ENCODE results near the gene PLXNA3. TPM values are rescaled to one million over a fixed set of nuclear protein-coding genes. Genes with fewer than 3 reads are reported as not detected.

Gene PLXNA3
- polyA plus RNA-seq, 2 donors, result 4.3 to 19.0 TPM

- Histone ChIP-seq H3K9me3 (ENCODE audit: control insufficient read depth in 2 of 2, insufficient read depth in 1 of 2, low read depth in 1 of 2, low read length in 1 of 2) (peaks cover 0 to 6% of the 10 kb centered on the region in 2 donors), H3K4me1 (ENCODE audit: control insufficient read depth in 2 of 2, insufficient read depth in 2 of 2, low read length in 1 of 2) (no peaks in the 10 kb centered on the region), H3K4me3 (ENCODE audit: low read depth in 1 of 2, low read length in 2 of 2) (no peak overlapping the region), H3K27ac (ENCODE audit: low read depth in 2 of 2, low read length in 1 of 2) (no peak overlapping the region), H3K36me3 (ENCODE audit: control insufficient read depth in 2 of 2, insufficient read depth in 2 of 2, low read length in 1 of 2) (peaks cover 0 to 65% of the 10 kb centered on the region in 2 donors), H3K27me3 (ENCODE audit: control insufficient read depth in 1 of 2, insufficient read depth in 2 of 2, low read length in 2 of 2) (no peaks in the 10 kb centered on the region)
- WGBS, 2 donors, result 92 to 93% methylated on average over 27 to 32 of the region's 32 CpGs
Measured at GRCh38 chrX:154466036-154466435, 8.0 kb downstream of the PLXNA3 start.

- Histone ChIP-seq H3K4me1 (ENCODE audit: control insufficient read depth in 2 of 2, insufficient read depth in 2 of 2, low read length in 1 of 2) (no peaks in the 10 kb centered on the region), H3K36me3 (ENCODE audit: control insufficient read depth in 2 of 2, insufficient read depth in 2 of 2, low read length in 1 of 2) (peaks cover 0 to 64% of the 10 kb centered on the region in 2 donors), H3K27me3 (ENCODE audit: control insufficient read depth in 1 of 2, insufficient read depth in 2 of 2, low read length in 2 of 2) (no peaks in the 10 kb centered on the region), H3K9me3 (ENCODE audit: control insufficient read depth in 2 of 2, insufficient read depth in 1 of 2, low read depth in 1 of 2, low read length in 1 of 2) (peaks cover 0 to 2% of the 10 kb centered on the region in 2 donors), H3K4me3 (ENCODE audit: low read depth in 1 of 2, low read length in 2 of 2) (no peak overlapping the region), H3K27ac (ENCODE audit: low read depth in 2 of 2, low read length in 1 of 2) (no peak overlapping the region)
- 94 to 97% methylated on average over 15 of the region's 15 CpGs for WGBS, 2 donors
Measured at GRCh38 chrX:154466907-154467306, 8.8 kb downstream of the PLXNA3 start.

GRCh38 chrX:154467556-154467955, 9.5 kb downstream of the PLXNA3 start:
- Histone ChIP-seq H3K27ac (ENCODE audit: low read depth in 2 of 2, low read length in 1 of 2) (no peak overlapping the region), H3K27me3 (ENCODE audit: control insufficient read depth in 1 of 2, insufficient read depth in 2 of 2, low read length in 2 of 2) (no peaks in the 10 kb centered on the region), H3K4me1 (ENCODE audit: control insufficient read depth in 2 of 2, insufficient read depth in 2 of 2, low read length in 1 of 2) (no peaks in the 10 kb centered on the region), H3K36me3 (ENCODE audit: control insufficient read depth in 2 of 2, insufficient read depth in 2 of 2, low read length in 1 of 2) (peaks cover 0 to 60% of the 10 kb centered on the region in 2 donors), H3K9me3 (ENCODE audit: control insufficient read depth in 2 of 2, insufficient read depth in 1 of 2, low read depth in 1 of 2, low read length in 1 of 2) (peaks cover 0 to 2% of the 10 kb centered on the region in 2 donors), H3K4me3 (ENCODE audit: low read depth in 1 of 2, low read length in 2 of 2) (no peak overlapping the region)
- 95 to 96% methylated on average over 11 to 21 of the region's 21 CpGs for WGBS, 2 donors

- Histone ChIP-seq H3K4me3 (ENCODE audit: low read depth in 1 of 2, low read length in 2 of 2) (no peak overlapping the region), H3K36me3 (ENCODE audit: control insufficient read depth in 2 of 2, insufficient read depth in 2 of 2, low read length in 1 of 2) (peaks cover 0 to 56% of the 10 kb centered on the region in 2 donors), H3K4me1 (ENCODE audit: control insufficient read depth in 2 of 2, insufficient read depth in 2 of 2, low read length in 1 of 2) (no peaks in the 10 kb centered on the region), H3K27me3 (ENCODE audit: control insufficient read depth in 1 of 2, insufficient read depth in 2 of 2, low read length in 2 of 2) (no peaks in the 10 kb centered on the region), H3K27ac (ENCODE audit: low read depth in 2 of 2, low read length in 1 of 2) (no peak overlapping the region), H3K9me3 (ENCODE audit: control insufficient read depth in 2 of 2, insufficient read depth in 1 of 2, low read depth in 1 of 2, low read length in 1 of 2) (peaks cover 0 to 2% of the 10 kb centered on the region in 2 donors)
- WGBS, 2 donors, result 85 to 93% methylated on average over 22 to 23 of the region's 23 CpGs
Measured at GRCh38 chrX:154468217-154468616, 10.1 kb downstream of the PLXNA3 start.

GRCh38 chrX:154469114-154469513, 11.0 kb downstream of the PLXNA3 start:
- H3K4me3 ChIP-seq (ENCODE audit: low read depth in 1 of 2, low read length in 2 of 2), result no peak overlapping the region
- no peaks in the 10 kb centered on the region for H3K4me1 ChIP-seq (ENCODE audit: control insufficient read depth in 2 of 2, insufficient read depth in 2 of 2, low read length in 1 of 2)
- H3K9me3 ChIP-seq (ENCODE audit: control insufficient read depth in 2 of 2, insufficient read depth in 1 of 2, low read depth in 1 of 2, low read length in 1 of 2), result no peaks in the 10 kb centered on the region
- H3K27me3 ChIP-seq (ENCODE audit: control insufficient read depth in 1 of 2, insufficient read depth in 2 of 2, low read length in 2 of 2), result no peaks in the 10 kb centered on the region
- H3K36me3 ChIP-seq (ENCODE audit: control insufficient read depth in 2 of 2, insufficient read depth in 2 of 2, low read length in 1 of 2), result peaks cover 0 to 54% of the 10 kb centered on the region in 2 donors
- no peak overlapping the region for H3K27ac ChIP-seq (ENCODE audit: low read depth in 2 of 2, low read length in 1 of 2)
- 86 to 91% methylated on average over 9 of the region's 9 CpGs for WGBS, 2 donors

- no peak overlapping the region for H3K27ac ChIP-seq (ENCODE audit: low read depth in 2 of 2, low read length in 1 of 2)
- peaks cover 0 to 50% of the 10 kb centered on the region in 2 donors for H3K36me3 ChIP-seq (ENCODE audit: control insufficient read depth in 2 of 2, insufficient read depth in 2 of 2, low read length in 1 of 2)
- no peaks in the 10 kb centered on the region for H3K27me3 ChIP-seq (ENCODE audit: control insufficient read depth in 1 of 2, insufficient read depth in 2 of 2, low read length in 2 of 2)
- H3K9me3 ChIP-seq (ENCODE audit: control insufficient read depth in 2 of 2, insufficient read depth in 1 of 2, low read depth in 1 of 2, low read length in 1 of 2), result no peaks in the 10 kb centered on the region
- H3K4me1 ChIP-seq (ENCODE audit: control insufficient read depth in 2 of 2, insufficient read depth in 2 of 2, low read length in 1 of 2), result no peaks in the 10 kb centered on the region
- no peak overlapping the region for H3K4me3 ChIP-seq (ENCODE audit: low read depth in 1 of 2, low read length in 2 of 2)
- WGBS, 2 donors, result 92 to 94% methylated on average over 18 of the region's 18 CpGs
Measured at GRCh38 chrX:154469880-154470279, 11.8 kb downstream of the PLXNA3 start.

GRCh38 chrX:154470434-154470833, 12.4 kb downstream of the PLXNA3 start:
- Histone ChIP-seq H3K4me3 (ENCODE audit: low read depth in 1 of 2, low read length in 2 of 2) (no peak overlapping the region), H3K36me3 (ENCODE audit: control insufficient read depth in 2 of 2, insufficient read depth in 2 of 2, low read length in 1 of 2) (peaks cover 0 to 46% of the 10 kb centered on the region in 2 donors), H3K27ac (ENCODE audit: low read depth in 2 of 2, low read length in 1 of 2) (no peak overlapping the region), H3K4me1 (ENCODE audit: control insufficient read depth in 2 of 2, insufficient read depth in 2 of 2, low read length in 1 of 2) (no peaks in the 10 kb centered on the region), H3K9me3 (ENCODE audit: control insufficient read depth in 2 of 2, insufficient read depth in 1 of 2, low read depth in 1 of 2, low read length in 1 of 2) (no peaks in the 10 kb centered on the region), H3K27me3 (ENCODE audit: control insufficient read depth in 1 of 2, insufficient read depth in 2 of 2, low read length in 2 of 2) (no peaks in the 10 kb centered on the region)
- WGBS, 2 donors, result 90 to 91% methylated on average over 14 of the region's 14 CpGs

- WGBS, 2 donors, result 87 to 90% methylated on average over 22 to 23 of the region's 23 CpGs
Measured at GRCh38 chrX:154470914-154471568, 13.0 kb downstream of the PLXNA3 start.

GRCh38 chrX:154471839-154472684, 14.0 kb downstream of the PLXNA3 start:
- no peaks in the 10 kb centered on the region for H3K4me1 ChIP-seq (ENCODE audit: control insufficient read depth in 2 of 2, insufficient read depth in 2 of 2, low read length in 1 of 2)
- peaks cover 0 to 2% of the 10 kb centered on the region in 2 donors for H3K9me3 ChIP-seq (ENCODE audit: control insufficient read depth in 2 of 2, insufficient read depth in 1 of 2, low read depth in 1 of 2, low read length in 1 of 2)
- H3K4me3 ChIP-seq (ENCODE audit: low read depth in 1 of 2, low read length in 2 of 2), result no peak overlapping the region
- H3K36me3 ChIP-seq (ENCODE audit: control insufficient read depth in 2 of 2, insufficient read depth in 2 of 2, low read length in 1 of 2), result peaks cover 0 to 37% of the 10 kb centered on the region in 2 donors
- WGBS, 2 donors, result 82 to 89% methylated on average over 23 of the region's 23 CpGs
- no peaks in the 10 kb centered on the region for H3K27me3 ChIP-seq (ENCODE audit: control insufficient read depth in 1 of 2, insufficient read depth in 2 of 2, low read length in 2 of 2)
- H3K27ac ChIP-seq (ENCODE audit: low read depth in 2 of 2, low read length in 1 of 2), result no peak overlapping the region

More at GRCh38 chrX:154470914-154471568, 13.0 kb downstream of the PLXNA3 start:
- Histone ChIP-seq H3K27me3 (ENCODE audit: control insufficient read depth in 1 of 2, insufficient read depth in 2 of 2, low read length in 2 of 2) (no peaks in the 10 kb centered on the region), H3K4me1 (ENCODE audit: control insufficient read depth in 2 of 2, insufficient read depth in 2 of 2, low read length in 1 of 2) (no peaks in the 10 kb centered on the region), H3K4me3 (ENCODE audit: low read depth in 1 of 2, low read length in 2 of 2) (no peak overlapping the region), H3K27ac (ENCODE audit: low read depth in 2 of 2, low read length in 1 of 2) (no peak overlapping the region), H3K9me3 (ENCODE audit: control insufficient read depth in 2 of 2, insufficient read depth in 1 of 2, low read depth in 1 of 2, low read length in 1 of 2) (no peaks in the 10 kb centered on the region), H3K36me3 (ENCODE audit: control insufficient read depth in 2 of 2, insufficient read depth in 2 of 2, low read length in 1 of 2) (peaks cover 0 to 40% of the 10 kb centered on the region in 2 donors)
